Panc1 (cell line): ENCODE data around the gene TMUB1.

Experiments used
- POLR2AphosphoS5 ChIP-seq: IDR thresholded peaks from 2 replicates; pipeline ENCODE4 v1.6.1; 2012; ENCODE audit warnings: mild to moderate bottlenecking, low read depth, low read length, moderate library complexity
- SIN3A ChIP-seq: IDR thresholded peaks from 2 replicates; pipeline ENCODE4 v1.6.1; 2012; ENCODE audit warnings: low read depth, mild to moderate bottlenecking, low read length, moderate library complexity, borderline replicate concordance; ENCODE audit not compliant: insufficient read depth
- TCF7L2 ChIP-seq: IDR thresholded peaks from 2 replicates; pipeline ENCODE4 v1.6.1; 2011; ENCODE audit warnings: mild to moderate bottlenecking, low read depth, low read length, inconsistent platforms
- TF ChIP-seq, protein P1 (sequence below): fragments of 450-650 bp; IDR thresholded peaks from 2 replicates; pipeline ENCODE4 v1.5.1; 2017; ENCODE audit warnings: mild to moderate bottlenecking
- TF ChIP-seq, protein P2 (sequence below), 2 experiments: IDR thresholded peaks; 2 replicates each; pipeline ENCODE4 v1.6.1; 2011 to 2012; ENCODE audit warnings: low read depth in 2 of 2, control low read depth in 1 of 2, low read length in 1 of 2, mild to moderate bottlenecking in 1 of 2, moderate library complexity in 1 of 2; ENCODE audit not compliant: insufficient read depth in 1 of 2

DNA sequence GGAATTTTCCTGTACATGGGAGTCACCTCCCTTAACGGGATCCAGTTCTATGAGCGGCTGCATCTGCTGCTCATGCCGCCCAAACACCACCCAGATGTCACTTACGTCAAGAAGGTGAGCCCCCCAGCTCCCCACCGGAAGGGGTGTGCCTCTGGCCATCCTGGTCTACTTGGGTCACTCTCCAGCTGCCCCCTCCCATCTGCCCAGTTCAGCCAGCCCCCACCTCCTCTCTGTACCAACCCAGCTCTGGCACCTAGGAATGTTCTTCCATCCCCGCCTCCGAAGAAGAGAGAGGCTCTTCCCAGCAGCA, 7.7 kb downstream of the TMUB1 start:
- TF ChIP-seq, protein P1, sequence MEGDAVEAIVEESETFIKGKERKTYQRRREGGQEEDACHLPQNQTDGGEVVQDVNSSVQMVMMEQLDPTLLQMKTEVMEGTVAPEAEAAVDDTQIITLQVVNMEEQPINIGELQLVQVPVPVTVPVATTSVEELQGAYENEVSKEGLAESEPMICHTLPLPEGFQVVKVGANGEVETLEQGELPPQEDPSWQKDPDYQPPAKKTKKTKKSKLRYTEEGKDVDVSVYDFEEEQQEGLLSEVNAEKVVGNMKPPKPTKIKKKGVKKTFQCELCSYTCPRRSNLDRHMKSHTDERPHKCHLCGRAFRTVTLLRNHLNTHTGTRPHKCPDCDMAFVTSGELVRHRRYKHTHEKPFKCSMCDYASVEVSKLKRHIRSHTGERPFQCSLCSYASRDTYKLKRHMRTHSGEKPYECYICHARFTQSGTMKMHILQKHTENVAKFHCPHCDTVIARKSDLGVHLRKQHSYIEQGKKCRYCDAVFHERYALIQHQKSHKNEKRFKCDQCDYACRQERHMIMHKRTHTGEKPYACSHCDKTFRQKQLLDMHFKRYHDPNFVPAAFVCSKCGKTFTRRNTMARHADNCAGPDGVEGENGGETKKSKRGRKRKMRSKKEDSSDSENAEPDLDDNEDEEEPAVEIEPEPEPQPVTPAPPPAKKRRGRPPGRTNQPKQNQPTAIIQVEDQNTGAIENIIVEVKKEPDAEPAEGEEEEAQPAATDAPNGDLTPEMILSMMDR = no peak
- no peak for TF ChIP-seq POLR2AphosphoS5
- TF ChIP-seq, protein P2, sequence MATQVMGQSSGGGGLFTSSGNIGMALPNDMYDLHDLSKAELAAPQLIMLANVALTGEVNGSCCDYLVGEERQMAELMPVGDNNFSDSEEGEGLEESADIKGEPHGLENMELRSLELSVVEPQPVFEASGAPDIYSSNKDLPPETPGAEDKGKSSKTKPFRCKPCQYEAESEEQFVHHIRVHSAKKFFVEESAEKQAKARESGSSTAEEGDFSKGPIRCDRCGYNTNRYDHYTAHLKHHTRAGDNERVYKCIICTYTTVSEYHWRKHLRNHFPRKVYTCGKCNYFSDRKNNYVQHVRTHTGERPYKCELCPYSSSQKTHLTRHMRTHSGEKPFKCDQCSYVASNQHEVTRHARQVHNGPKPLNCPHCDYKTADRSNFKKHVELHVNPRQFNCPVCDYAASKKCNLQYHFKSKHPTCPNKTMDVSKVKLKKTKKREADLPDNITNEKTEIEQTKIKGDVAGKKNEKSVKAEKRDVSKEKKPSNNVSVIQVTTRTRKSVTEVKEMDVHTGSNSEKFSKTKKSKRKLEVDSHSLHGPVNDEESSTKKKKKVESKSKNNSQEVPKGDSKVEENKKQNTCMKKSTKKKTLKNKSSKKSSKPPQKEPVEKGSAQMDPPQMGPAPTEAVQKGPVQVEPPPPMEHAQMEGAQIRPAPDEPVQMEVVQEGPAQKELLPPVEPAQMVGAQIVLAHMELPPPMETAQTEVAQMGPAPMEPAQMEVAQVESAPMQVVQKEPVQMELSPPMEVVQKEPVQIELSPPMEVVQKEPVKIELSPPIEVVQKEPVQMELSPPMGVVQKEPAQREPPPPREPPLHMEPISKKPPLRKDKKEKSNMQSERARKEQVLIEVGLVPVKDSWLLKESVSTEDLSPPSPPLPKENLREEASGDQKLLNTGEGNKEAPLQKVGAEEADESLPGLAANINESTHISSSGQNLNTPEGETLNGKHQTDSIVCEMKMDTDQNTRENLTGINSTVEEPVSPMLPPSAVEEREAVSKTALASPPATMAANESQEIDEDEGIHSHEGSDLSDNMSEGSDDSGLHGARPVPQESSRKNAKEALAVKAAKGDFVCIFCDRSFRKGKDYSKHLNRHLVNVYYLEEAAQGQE (IDR thresholded peaks at IDR 0.05; ENCODE audit: insufficient read depth in 1 of 2, low read depth in 2 of 2, low read length in 1 of 2) = no peak
- no peak for TF ChIP-seq SIN3A
- TF ChIP-seq TCF7L2 = no peak
